CD14-positive monocyte (primary cell): Measurements from ENCODE around the gene LINS1. TPM values are rescaled to one million over a fixed set of nuclear protein-coding genes. Genes with fewer than 3 reads are reported as not detected.

Experiments
- DNase-seq, 3 donors: peaks; one replicate each; pipeline ENCODE4 v3.0.0-alpha.2; 2011 to 2022
- H2AFZ ChIP-seq: 2 replicates; pipeline ENCODE4 v1.6.0; 2012; ENCODE audit warnings: mild to moderate bottlenecking, low read depth, low read length, inconsistent platforms; ENCODE audit not compliant: insufficient read depth, poor library complexity, severe bottlenecking
- H3K27ac ChIP-seq, 2 donors: 1 replicate in 1 of 2; 2 replicates in 1 of 2; pipeline ENCODE4 v1.5.1; 2012 to 2013; ENCODE audit warnings: low read length in 2 of 2, control low read depth in 1 of 2, inconsistent platforms in 1 of 2, low read depth in 1 of 2, mild to moderate bottlenecking in 1 of 2
- H3K27me3 ChIP-seq, 2 donors: one replicate each; pipeline versions ENCODE4 v1.6.0 to v1.6.1; 2011 to 2013; ENCODE audit warnings: low read length in 2 of 2; ENCODE audit not compliant: control insufficient read depth in 2 of 2, insufficient read depth in 2 of 2
- H3K36me3 ChIP-seq, 2 donors: replicated peaks in 1 of 2; 1 replicate in 1 of 2; 2 replicates in 1 of 2; pipeline versions ENCODE4 v1.5.1 to v1.6.1; 2012 to 2013; ENCODE audit warnings: low read length in 2 of 2, control low read depth in 1 of 2, inconsistent platforms in 1 of 2, mild to moderate bottlenecking in 1 of 2; ENCODE audit not compliant: insufficient read depth in 2 of 2, control insufficient read depth in 1 of 2
- H3K4me1 ChIP-seq, 2 donors: 1 replicate in 1 of 2; 2 replicates in 1 of 2; pipeline versions ENCODE4 v1.5.1 to v1.6.1; 2012 to 2013; ENCODE audit warnings: low read length in 2 of 2, control low read depth in 1 of 2, inconsistent platforms in 1 of 2, mild to moderate bottlenecking in 1 of 2, moderate library complexity in 1 of 2; ENCODE audit not compliant: insufficient read depth in 2 of 2, control insufficient read depth in 1 of 2
- H3K4me2 ChIP-seq: replicated peaks from 2 replicates; pipeline ENCODE3; 2012; ENCODE audit warnings: low read length, moderate library complexity, mild to moderate bottlenecking; ENCODE audit not compliant: poor library complexity, severe bottlenecking; ENCODE audit errors: extremely low read depth
- H3K4me3 ChIP-seq, 3 experiments: fragments of 200-600 bp in 1 of 3; sonication (generic) in 1 of 3; replicated peaks in 1 of 3; 1 replicate in 2 of 3; 2 replicates in 1 of 3; pipeline ENCODE4 v1.5.1; 2011 to 2013; ENCODE audit warnings: low read length in 3 of 3, mild to moderate bottlenecking in 3 of 3, control low read depth in 2 of 3, low read depth in 2 of 3, inconsistent platforms in 1 of 3, moderate library complexity in 1 of 3
- H3K79me2 ChIP-seq: 2 replicates; pipeline ENCODE4 v1.6.0; 2012; ENCODE audit warnings: mild to moderate bottlenecking, control low read depth, inconsistent platforms, low read length, moderate library complexity; ENCODE audit not compliant: insufficient read depth
- H3K9ac ChIP-seq: 2 replicates; pipeline ENCODE4 v1.6.0; 2017; ENCODE audit warnings: low read length, mild to moderate bottlenecking; ENCODE audit not compliant: insufficient read depth, poor library complexity, severe bottlenecking
- H3K9me3 ChIP-seq, 2 donors: replicated peaks in 1 of 2; 1 replicate in 1 of 2; 2 replicates in 1 of 2; pipeline versions ENCODE4 v1.5.1 to v1.6.1; 2012 to 2013; ENCODE audit warnings: low read length in 2 of 2, control low read depth in 1 of 2; ENCODE audit not compliant: control insufficient read depth in 1 of 2, insufficient read depth in 1 of 2
- H4K20me1 ChIP-seq: 2 replicates; pipeline ENCODE4 v1.6.0; 2012; ENCODE audit warnings: mild to moderate bottlenecking, low read length, control low read depth, moderate library complexity; ENCODE audit not compliant: insufficient read depth
- H3K27ac Mint-ChIP-seq, 7 donors: one replicate each; pipeline ENCODE4 v1.8.0; 2020; ENCODE audit warnings: mild to moderate bottlenecking in 7 of 7, mixed read lengths in 7 of 7, moderate library complexity in 6 of 7, inconsistent platforms in 2 of 7
- H3K27me3 Mint-ChIP-seq, 3 donors: one replicate each; pipeline ENCODE4 v1.8.0; 2021 to 2022; ENCODE audit warnings: low read depth in 3 of 3, mild to moderate bottlenecking in 3 of 3, mixed read lengths in 3 of 3, moderate library complexity in 3 of 3, inconsistent platforms in 1 of 3
- H3K36me3 Mint-ChIP-seq, 2 donors: one replicate each; pipeline ENCODE4 v1.8.0; 2020; ENCODE audit warnings: mixed read lengths in 2 of 2, inconsistent platforms in 1 of 2, mild to moderate bottlenecking in 1 of 2
- H3K4me1 Mint-ChIP-seq: one replicate; pipeline ENCODE4 v1.8.0; 2020; ENCODE audit warnings: mild to moderate bottlenecking, mixed read lengths
- H3K4me3 Mint-ChIP-seq, 2 donors: one replicate each; pipeline ENCODE4 v1.8.0; 2020; ENCODE audit warnings: mild to moderate bottlenecking in 2 of 2, mixed read lengths in 2 of 2, moderate library complexity in 1 of 2
- H3K9me3 Mint-ChIP-seq, 7 donors: one replicate each; pipeline ENCODE4 v1.8.0; 2020 to 2022; ENCODE audit warnings: mixed read lengths in 7 of 7, mild to moderate bottlenecking in 6 of 7, moderate library complexity in 6 of 7, inconsistent platforms in 2 of 7
- WGBS: methylation state at CpG from one replicate; pipeline ENCODE4 v1.1.5; 2013; ENCODE audit warnings: missing lambda C conversion rate; ENCODE audit not compliant: insufficient coverage; 5-methylcytosine and 5-hydroxymethylcytosine counted together
- intact Hi-C, 2 donors: fragments of 100-400 bp; cut with micrococcal nuclease; formaldehyde crosslinking; loops; one replicate each; pipeline versions ENCODE4 v1.15.0 to v1.15.1; 2023
- polyA plus RNA-seq, 3 donors: library from polyadenylated mRNA; depleted of rRNA in 1 of 3; unstranded in 2 of 3; stranded (reverse) in 1 of 3; fragments of 300-500 nt in 2 of 3; fragments of >200 nt in 1 of 3; fragmentation: Illumina TruSeq in 2 of 3; gene quantifications; 1 replicate in 2 of 3; 2 replicates in 1 of 3; pipeline ENCODE4 v1.2.3, GENCODE V29; 2012 to 2021
- TF ChIP-seq, protein P1 (sequence below): fragments of 200-600 bp; IDR thresholded peaks from one replicate; pipeline ENCODE4 v1.8.0; 2022; ENCODE audit warnings: antibody characterized with exemption, mild to moderate bottlenecking

Gene LINS1
- polyA plus RNA-seq, 3 donors: 4.2 to 8.8 (median 7.6) TPM

DNA sequence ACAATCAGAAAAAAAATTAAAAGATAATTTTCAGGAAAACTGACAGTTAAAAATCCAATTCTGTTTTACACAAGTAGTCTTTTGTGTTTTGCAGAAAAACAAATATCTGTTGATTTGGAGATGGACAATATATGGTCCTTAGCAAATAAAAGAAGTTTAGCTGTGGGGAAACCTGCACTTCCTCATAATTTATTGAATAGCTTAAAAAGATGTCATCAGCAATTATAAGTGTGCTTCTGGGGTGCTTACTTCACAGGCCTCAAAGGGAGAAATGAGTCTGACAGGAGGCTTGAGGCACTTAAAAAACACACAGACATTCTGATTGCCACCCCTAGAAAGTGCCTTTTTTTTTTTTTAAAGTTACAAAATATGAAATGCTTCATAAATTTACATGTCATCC, 41.7 kb downstream of the LINS1 start:
- Histone ChIP-seq H3K27ac (peak overlapping the region; percentile 60 to 68), H3K4me3 (no peak overlapping the region), H3K79me2 (no peaks in the 10 kb centered on the region), H3K9ac (no peak overlapping the region), H4K20me1 (no peaks in the 10 kb centered on the region), H3K4me1 (peaks cover 28 to 31% of the 10 kb centered on the region in 2 donors), H3K27me3 (no peaks in the 10 kb centered on the region), H3K4me2 (no peak overlapping the region), H3K36me3 (no peaks in the 10 kb centered on the region), H3K9me3 (no peaks in the 10 kb centered on the region), H2AFZ (no peak overlapping the region)
- peak; percentile 43 to 59 (median 56) for DNase-seq
- Mint-ChIP-seq H3K4me1 (peaks cover 26% of the 10 kb centered on the region), H3K36me3 (peaks cover 0 to 7% of the 10 kb centered on the region in 2 donors), H3K27ac (peak overlapping the region; percentile 73 to 88 (median 82)), H3K4me3 (no peak overlapping the region), H3K27me3 (no peaks in the 10 kb centered on the region), H3K9me3 (peaks cover 2 to 21% (median 15%) of the 10 kb centered on the region in 7 donors)
- TF ChIP-seq, protein P1, sequence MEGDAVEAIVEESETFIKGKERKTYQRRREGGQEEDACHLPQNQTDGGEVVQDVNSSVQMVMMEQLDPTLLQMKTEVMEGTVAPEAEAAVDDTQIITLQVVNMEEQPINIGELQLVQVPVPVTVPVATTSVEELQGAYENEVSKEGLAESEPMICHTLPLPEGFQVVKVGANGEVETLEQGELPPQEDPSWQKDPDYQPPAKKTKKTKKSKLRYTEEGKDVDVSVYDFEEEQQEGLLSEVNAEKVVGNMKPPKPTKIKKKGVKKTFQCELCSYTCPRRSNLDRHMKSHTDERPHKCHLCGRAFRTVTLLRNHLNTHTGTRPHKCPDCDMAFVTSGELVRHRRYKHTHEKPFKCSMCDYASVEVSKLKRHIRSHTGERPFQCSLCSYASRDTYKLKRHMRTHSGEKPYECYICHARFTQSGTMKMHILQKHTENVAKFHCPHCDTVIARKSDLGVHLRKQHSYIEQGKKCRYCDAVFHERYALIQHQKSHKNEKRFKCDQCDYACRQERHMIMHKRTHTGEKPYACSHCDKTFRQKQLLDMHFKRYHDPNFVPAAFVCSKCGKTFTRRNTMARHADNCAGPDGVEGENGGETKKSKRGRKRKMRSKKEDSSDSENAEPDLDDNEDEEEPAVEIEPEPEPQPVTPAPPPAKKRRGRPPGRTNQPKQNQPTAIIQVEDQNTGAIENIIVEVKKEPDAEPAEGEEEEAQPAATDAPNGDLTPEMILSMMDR: no peak
- intact Hi-C loops: no loop called here

DNA sequence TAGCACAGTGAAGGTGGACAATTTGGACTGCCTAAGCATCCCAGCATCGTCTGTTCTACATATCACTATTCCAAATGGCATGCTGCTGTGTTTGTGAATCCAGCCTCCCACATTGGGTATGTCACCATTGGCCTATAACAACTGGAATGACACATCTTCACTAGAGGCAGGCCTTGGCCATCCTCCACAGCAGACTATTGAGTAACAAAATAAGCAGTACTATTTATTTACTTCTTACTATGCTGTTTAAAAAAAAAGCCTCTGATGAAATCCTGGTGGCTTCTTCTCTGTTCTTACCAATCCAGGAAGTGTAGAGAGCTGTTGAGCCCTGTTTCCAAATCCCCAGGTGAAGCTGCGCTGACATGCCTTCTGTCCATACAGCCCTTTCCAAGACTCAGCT, 42.7 kb downstream of the LINS1 start:
- Mint-ChIP-seq H3K9me3 (peaks cover 2 to 31% (median 20%) of the 10 kb centered on the region in 7 donors), H3K36me3 (peaks cover 0 to 7% of the 10 kb centered on the region in 2 donors), H3K4me1 (peaks cover 22% of the 10 kb centered on the region), H3K4me3 (peak overlapping the region in 1 of 2 donors; percentile 64), H3K27me3 (no peaks in the 10 kb centered on the region), H3K27ac (peak overlapping the region; percentile 72 to 93 (median 84))
- intact Hi-C loops: no loop called here
- Histone ChIP-seq H3K4me1 (peaks cover 24 to 27% of the 10 kb centered on the region in 2 donors), H3K9ac (no peak overlapping the region), H3K27ac (peak overlapping the region; percentile 48 to 60), H3K4me3 (peak overlapping the region in 1 of 3 experiments; percentile 4), H3K4me2 (peak overlapping the region; percentile 51), H2AFZ (no peak overlapping the region), H3K27me3 (no peaks in the 10 kb centered on the region), H3K79me2 (no peaks in the 10 kb centered on the region), H4K20me1 (no peaks in the 10 kb centered on the region), H3K9me3 (peaks cover 0 to under 1% of the 10 kb centered on the region in 2 donors), H3K36me3 (no peaks in the 10 kb centered on the region)
- DNase-seq: peak; percentile 66 to 87 (median 78)
- TF ChIP-seq, protein P1: no peak
- 71% methylated on average over 1 of the region's 2 CpGs for WGBS
